Psoas muscle (tissue), 8 donors: ENCODE data around the gene SP1. TPM values are rescaled to one million over a fixed set of nuclear protein-coding genes. Genes with fewer than 3 reads are reported as not detected.
A peak's percentile ranks its signal among the peaks of the same experiment; 100 is the strongest.

Experiments used
- ATAC-seq, 4 donors: fragments of 200-7000 bp; cut with Tn5 transposase; one replicate each; pipeline ENCODE4 v1.9.1; 2020; ENCODE audit warnings: moderate library complexity in 3 of 4, mild to moderate bottlenecking in 2 of 4
- DNase-seq, 2 donors: peaks; one replicate each; pipeline ENCODE4 v3.0.0-alpha.2; 2020
- H3K27ac ChIP-seq: fragments of 200-600 bp; one replicate; pipeline ENCODE4 v1.8.0; 2022
- H3K27me3 ChIP-seq, 3 donors: fragments of 200-600 bp in 1 of 3; one replicate each; pipeline versions ENCODE4 v1.6.1 to v1.8.0; 2013 to 2022; ENCODE audit warnings: low read length in 2 of 3, mild to moderate bottlenecking in 2 of 3, moderate library complexity in 1 of 3; ENCODE audit not compliant: insufficient read depth in 3 of 3
- H3K36me3 ChIP-seq, 2 donors: fragments of 200-600 bp in 1 of 2; one replicate each; pipeline versions ENCODE4 v1.6.1 to v1.8.0; 2013 to 2022; ENCODE audit warnings: low read depth in 1 of 2, mild to moderate bottlenecking in 1 of 2, moderate library complexity in 1 of 2; ENCODE audit not compliant: insufficient read depth in 1 of 2
- H3K4me1 ChIP-seq: fragments of 200-600 bp; one replicate; pipeline ENCODE4 v1.8.0; 2022
- H3K4me3 ChIP-seq: fragments of 200-600 bp; one replicate; pipeline ENCODE4 v1.8.0; 2022; ENCODE audit warnings: mild to moderate bottlenecking
- H3K9me3 ChIP-seq: fragments of 200-600 bp; one replicate; pipeline ENCODE4 v1.8.0; 2022
- CTCF ChIP-seq: fragments of 200-600 bp; IDR thresholded peaks from one replicate; pipeline ENCODE4 v1.8.0; 2022; ENCODE audit warnings: antibody characterized with exemption
- WGBS, 3 donors: extraction: QIAGEN DNeasy Blood & Tissue Kit; methylation state at CpG; one replicate each; pipeline versions ENCODE4 v1.1.6 to v1.1.7; 2013; 5-methylcytosine and 5-hydroxymethylcytosine counted together
- intact Hi-C, 2 donors: fragments of 100-400 bp; cut with DNase I; formaldehyde crosslinking; loops; one replicate each; pipeline versions ENCODE4 v1.11.0 to v1.14.2; 2022
- polyA plus RNA-seq, 3 donors: library from polyadenylated mRNA; stranded (reverse); fragments of 200-250 nt; gene quantifications; one replicate each; pipeline ENCODE4 v1.2.3, GENCODE V29; 2013
- total RNA-seq, 4 donors: library from RNA; stranded (reverse); fragmentation: NEBNext Ultra II Directional in 2 of 4; extraction: Animal tissue kit (Norgen Biotek cat#: 25700) in 2 of 4; gene quantifications; one replicate each; pipeline versions ENCODE4 v1.2.1 to v1.2.4, GENCODE V29; 2021 to 2023
- donor health status: healthy with polysubstance abuse.
- donor health status: DM: no; HTN: no; CAD: no; lungs with moderate emphysema.
- donor health status: Bipolar disorder and iron deficiency.
- donor health status: healthy.
- donor health status: DM: yes; HTN: yes; CAD: no.
- donor health status: DM: no; HTN: no; CAD: no.
- donor health status: DM: no; HTN: no; CAD: no.
- donor health status: DM: yes; HTN: yes; CAD: no.

The SP1 gene
- total and polyA plus RNA-seq, 7 donors, result 10.2 to 48.0 (median 39.0) TPM

DNA sequence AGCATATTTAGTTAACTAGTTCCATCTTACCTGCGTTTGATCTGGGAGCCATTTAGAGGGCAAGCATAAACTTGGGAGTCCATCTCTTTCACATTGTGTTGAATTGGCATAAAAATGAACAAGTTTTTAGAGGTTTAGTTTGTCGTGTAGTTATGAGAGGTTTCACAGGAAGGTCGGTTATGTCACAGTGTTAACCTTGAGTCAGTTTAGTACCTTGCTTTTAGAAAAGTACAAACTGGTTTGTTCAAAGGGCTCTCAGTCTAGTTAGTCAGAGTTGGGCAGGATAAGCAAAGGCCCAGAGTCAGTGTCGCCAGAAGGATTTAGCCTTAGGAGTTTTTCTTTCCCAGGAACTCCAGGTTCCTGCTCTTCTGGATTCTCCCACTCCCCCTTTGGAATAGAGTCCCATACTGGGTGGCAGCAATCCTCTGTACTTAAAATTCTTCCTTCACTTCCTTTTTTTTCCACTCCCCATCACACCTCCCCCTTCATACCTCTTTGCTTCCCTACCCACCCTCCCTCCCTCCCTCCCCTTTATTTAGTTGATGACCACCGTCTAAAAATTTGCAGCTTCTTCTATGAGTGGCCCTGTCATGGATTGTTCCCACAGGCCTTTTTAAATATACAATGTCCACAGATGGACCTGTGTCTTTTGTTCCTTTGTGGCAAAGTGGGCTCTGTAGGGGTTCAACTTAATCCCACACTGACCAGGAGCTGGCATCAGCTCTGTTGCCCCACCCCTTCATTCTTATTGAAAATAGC lies 84.0 kb downstream of the SP1 start:
- intact Hi-C loops, result no loop called here
- H3K27ac ChIP-seq, result peak overlapping the region; percentile 66
- H3K9me3 ChIP-seq, result no peaks in the 10 kb centered on the region
- H3K4me3 ChIP-seq, result no peak overlapping the region
- peaks cover 54 to 100% of the 10 kb centered on the region in 2 donors for H3K36me3 ChIP-seq
- 36 to 54% (median 40%) methylated on average over 5 of the region's 5 CpGs for WGBS, 3 donors
- peaks cover 96% of the 10 kb centered on the region for H3K4me1 ChIP-seq
- DNase-seq (no peak), ATAC-seq (no peak)
- no peaks in the 10 kb centered on the region for H3K27me3 ChIP-seq
- no peak for TF ChIP-seq CTCF

GRCh38 chr12:53464685-53465418 lies 84.9 kb downstream of the SP1 start:
- TF ChIP-seq CTCF, result no peak
- 74 to 76% (median 74%) methylated on average over 11 of the region's 11 CpGs for WGBS, 3 donors
- peak overlapping the region; percentile 66 for H3K27ac ChIP-seq

DNA sequence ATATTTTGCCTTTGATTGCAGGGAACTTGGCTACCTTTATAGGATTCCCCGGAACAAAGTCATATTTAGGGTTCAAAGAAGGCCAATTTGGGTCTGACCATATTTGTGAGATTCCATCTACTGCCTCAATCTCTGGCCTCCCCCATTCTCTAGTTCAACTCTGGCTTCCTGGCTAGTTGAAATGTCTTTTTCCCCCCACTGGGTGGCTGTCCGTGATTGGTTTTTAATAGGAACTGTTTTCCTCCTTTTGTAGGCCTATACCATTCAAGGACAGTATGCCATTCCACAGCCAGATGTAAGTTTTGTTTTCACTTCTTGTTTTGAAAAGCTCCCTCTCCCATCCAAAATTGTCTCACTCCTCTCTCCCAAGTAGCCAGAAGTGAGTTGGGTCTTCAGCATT lies 85.7 kb downstream of the SP1 start:
- Histone ChIP-seq H3K4me1 (peaks cover 92% of the 10 kb centered on the region), H3K27ac (peak overlapping the region; percentile 66), H3K27me3 (no peaks in the 10 kb centered on the region), H3K9me3 (no peaks in the 10 kb centered on the region), H3K4me3 (no peak overlapping the region), H3K36me3 (peaks cover 54 to 100% of the 10 kb centered on the region in 2 donors)
- DNase-seq, result no peak
- intact Hi-C loops, result no loop called here
- WGBS, 3 donors, result 48 to 58% (median 51%) methylated on average over 2 of the region's 2 CpGs
- ATAC-seq, result no peak
- TF ChIP-seq CTCF, result peak; percentile 5

More at GRCh38 chr12:53464685-53465418, 84.9 kb downstream of the SP1 start:
- Histone ChIP-seq H3K9me3 (no peaks in the 10 kb centered on the region), H3K27me3 (no peaks in the 10 kb centered on the region), H3K4me3 (no peak overlapping the region), H3K4me1 (peaks cover 93% of the 10 kb centered on the region), H3K36me3 (peaks cover 55 to 100% of the 10 kb centered on the region in 2 donors)
- ATAC-seq (no peak), DNase-seq (no peak)
- intact Hi-C loops, result no loop called here

Other genes with a start within 250 kb of the SP1 start
- 10 to 100 TPM; 15.7 to 22.8 (median 19.8) TPM for gene ZNF740, start 199.5 kb upstream of the SP1 start, total RNA-seq
- gene ZNF740, start 199.5 kb upstream of the SP1 start, polyA plus RNA-seq, result 1 to 10 TPM; 3.3 to 8.8 (median 4.7) TPM
- gene CSAD, start 199.3 kb upstream of the SP1 start, total RNA-seq, result 1 to 10 TPM; 3.9 to 6.6 (median 5.9) TPM
- gene CSAD, start 199.3 kb upstream of the SP1 start, polyA plus RNA-seq, result 1 to 10 TPM; 5.5 to 7.8 (median 6.8) TPM
- gene ITGB7, start 172.9 kb upstream of the SP1 start, total RNA-seq, result 1 to 10 TPM in 2 of 4 donors, under 1 TPM in 2; 0.40 to 1.6 (median 0.94) TPM
- gene ITGB7, start 172.9 kb upstream of the SP1 start, polyA plus RNA-seq, result under 1 TPM; 0.19 to 0.73 (median 0.35) TPM
- 10 to 100 TPM in 1 of 4 donors, 1 to 10 TPM in 3; 5.0 to 10.7 (median 6.2) TPM for gene RARG, start 148.0 kb upstream of the SP1 start, total RNA-seq
- 10 to 100 TPM in 1 of 3 donors, 1 to 10 TPM in 2; 3.7 to 10.8 (median 8.2) TPM for gene RARG, start 148.0 kb upstream of the SP1 start, polyA plus RNA-seq
- gene ESPL1, start 111.9 kb upstream of the SP1 start, total RNA-seq, result under 1 TPM in 2 of 4 donors, not detected in 2; 0.37 to 0.48 TPM
- under 1 TPM; 0.03 to 0.30 (median 0.08) TPM for gene ESPL1, start 111.9 kb upstream of the SP1 start, polyA plus RNA-seq
- gene PFDN5, start 84.6 kb upstream of the SP1 start, total RNA-seq, result 100 to 1,000 TPM; 239 to 282 (median 266) TPM
- 100 to 1,000 TPM; 406 to 603 (median 474) TPM for gene PFDN5, start 84.6 kb upstream of the SP1 start, polyA plus RNA-seq
- gene MYG1, start 80.5 kb upstream of the SP1 start, total RNA-seq, result 10 to 100 TPM; 43.1 to 51.4 (median 44.5) TPM
- gene MYG1, start 80.5 kb upstream of the SP1 start, polyA plus RNA-seq, result 10 to 100 TPM; 34.6 to 68.9 (median 65.0) TPM
- gene AAAS, start 58.6 kb upstream of the SP1 start, total RNA-seq, result 10 to 100 TPM; 29.0 to 35.7 (median 31.5) TPM
- 10 to 100 TPM; 22.9 to 36.8 (median 34.0) TPM for gene AAAS, start 58.6 kb upstream of the SP1 start, polyA plus RNA-seq
- gene SP7, start 43.8 kb upstream of the SP1 start, total RNA-seq, result not detected
- gene SP7, start 43.8 kb upstream of the SP1 start, polyA plus RNA-seq, result not detected
- gene AMHR2, start 43.7 kb downstream of the SP1 start, total RNA-seq, result 1 to 10 TPM in 2 of 4 donors, under 1 TPM in 2; 0.40 to 1.6 (median 0.97) TPM
- gene AMHR2, start 43.7 kb downstream of the SP1 start, polyA plus RNA-seq, result under 1 TPM; 0.43 to 0.84 (median 0.72) TPM
- gene PRR13, start 61.6 kb downstream of the SP1 start, total RNA-seq, result 10 to 100 TPM; 45.2 to 85.0 (median 62.6) TPM
- gene PRR13, start 61.6 kb downstream of the SP1 start, polyA plus RNA-seq, result 100 to 1,000 TPM in 1 of 3 donors, 10 to 100 TPM in 2; 65.6 to 136 (median 82.0) TPM
- 100 to 1,000 TPM; 354 to 507 (median 439) TPM for gene PCBP2, start 71.9 kb downstream of the SP1 start, total RNA-seq
- gene PCBP2, start 71.9 kb downstream of the SP1 start, polyA plus RNA-seq, result 100 to 1,000 TPM; 254 to 469 (median 365) TPM
- 1 to 10 TPM; 1.9 to 2.9 (median 2.3) TPM for gene MAP3K12, start 119.3 kb downstream of the SP1 start, total RNA-seq
- gene MAP3K12, start 119.3 kb downstream of the SP1 start, polyA plus RNA-seq, result 1 to 10 TPM; 2.3 to 3.1 (median 3.0) TPM
- gene TARBP2, start 121.1 kb downstream of the SP1 start, total RNA-seq, result 10 to 100 TPM in 2 of 4 donors, 1 to 10 TPM in 2; 7.6 to 10.8 (median 10.4) TPM
- 10 to 100 TPM; 10.2 to 23.3 (median 21.2) TPM for gene TARBP2, start 121.1 kb downstream of the SP1 start, polyA plus RNA-seq
- gene NPFF, start 127.3 kb downstream of the SP1 start, total RNA-seq, result not detected
- not detected for gene NPFF, start 127.3 kb downstream of the SP1 start, polyA plus RNA-seq
- 10 to 100 TPM; 25.4 to 32.3 (median 31.5) TPM for gene ATF7, start 246.2 kb downstream of the SP1 start, total RNA-seq
- gene ATF7, start 246.2 kb downstream of the SP1 start, polyA plus RNA-seq, result 10 to 100 TPM; 15.7 to 21.8 (median 18.0) TPM